Measurements from ENCODE around the gene OXSR1.
"Not testable (repeated sequence)": the region's sequence is repeated elsewhere in the genome, so short reads cannot be mapped to it uniquely, and the experiment has no call there.

OXSR1 gene

DNA sequence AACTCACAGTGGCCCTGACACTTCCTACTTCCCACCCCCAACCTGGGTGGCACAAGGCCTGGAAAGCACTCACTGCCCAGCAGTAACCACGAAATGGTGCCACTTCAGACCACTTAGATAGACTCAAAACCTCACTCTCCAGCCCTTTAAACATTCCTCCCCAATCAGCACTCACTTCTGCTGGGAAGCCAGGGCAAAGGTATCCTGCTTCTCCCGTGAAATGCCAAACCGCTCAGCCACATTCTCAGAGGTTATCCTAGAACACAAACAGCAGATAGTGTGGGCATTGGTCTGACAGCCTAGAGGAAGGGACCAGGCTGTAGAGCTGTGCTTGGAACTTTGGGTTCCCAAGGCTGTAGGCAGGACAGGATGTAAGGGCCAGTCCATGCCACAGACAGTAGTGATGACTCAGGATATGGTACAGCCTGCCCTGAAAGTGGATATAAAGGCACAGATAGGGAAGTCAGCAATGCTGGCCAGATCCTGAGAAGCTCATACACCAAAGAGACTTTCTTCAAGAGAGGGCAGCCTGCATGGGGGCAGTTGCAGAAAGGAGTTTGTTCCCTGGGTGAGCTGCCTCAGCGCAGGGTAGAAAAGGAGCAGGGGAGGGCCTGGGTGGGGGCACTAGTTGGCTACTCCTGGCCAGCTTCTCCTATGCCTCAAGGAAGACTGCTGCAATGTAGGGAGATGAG lies 37.6 kb upstream of the OXSR1 start:
- no peak for DNase-seq (ENCODE audit: low read depth in 2 of 2)

DNA sequence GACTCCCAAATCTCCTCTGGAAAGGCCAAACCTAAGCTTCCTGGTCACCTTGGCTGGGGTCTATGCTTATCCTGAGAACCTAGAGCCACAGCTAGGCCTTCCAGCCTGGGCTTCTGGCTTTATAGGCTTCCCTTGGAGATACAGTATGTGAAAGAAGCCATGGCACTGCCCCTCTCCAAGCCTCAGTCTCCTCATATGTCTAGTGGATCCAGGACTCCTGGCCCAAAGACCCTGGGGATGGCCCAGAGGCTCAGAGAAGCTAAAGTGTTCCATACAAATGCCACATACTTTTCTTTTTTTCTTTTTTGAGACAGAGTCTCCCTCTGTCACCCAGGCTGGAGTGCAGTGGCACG lies 37.1 kb upstream of the OXSR1 start:
- no peak for DNase-seq (ENCODE audit: low read depth in 2 of 2)

DNA sequence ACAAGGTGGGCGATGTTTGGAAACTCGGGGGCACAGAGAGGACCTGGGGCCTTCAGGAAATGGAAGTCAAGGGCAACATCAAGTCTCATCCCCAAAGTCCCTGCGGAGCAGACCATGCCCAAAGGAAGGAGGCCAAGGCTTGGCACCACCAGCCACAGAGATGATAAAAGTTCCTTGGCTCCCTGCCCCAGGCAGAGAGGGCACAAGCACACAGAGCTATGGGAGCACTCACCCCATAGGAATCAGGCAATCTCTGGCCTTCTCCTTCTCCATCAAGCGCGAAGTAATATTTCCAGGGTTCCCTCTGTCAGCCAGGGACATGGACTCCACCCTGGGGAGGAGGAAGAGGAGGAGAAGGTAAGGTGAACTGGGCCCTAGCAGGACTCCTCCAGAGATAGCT lies 36.3 kb upstream of the OXSR1 start:
- no peak for DNase-seq (ENCODE audit: low read depth in 2 of 2)

DNA sequence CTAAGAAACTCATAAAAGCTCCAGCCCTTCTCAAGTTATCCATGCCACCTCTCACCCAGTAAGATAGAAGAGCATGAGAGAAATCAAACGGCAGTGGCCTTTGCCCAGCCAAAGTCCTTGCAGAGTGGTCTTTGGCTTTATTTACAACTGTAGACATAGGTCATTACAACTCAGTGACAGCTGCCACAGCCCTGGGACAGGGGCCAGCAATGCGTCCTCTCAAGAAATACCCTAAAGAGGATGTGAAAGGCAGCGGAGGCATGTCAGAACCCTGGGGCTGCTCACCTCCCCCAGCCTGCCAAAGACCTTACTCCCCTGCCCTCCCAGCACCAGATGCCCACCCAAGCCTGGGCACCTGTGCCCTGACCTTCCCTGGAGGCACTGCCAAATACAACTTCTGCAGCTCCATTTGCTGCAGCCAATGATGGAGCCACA lies 34.7 kb upstream of the OXSR1 start:
- no peak for DNase-seq (ENCODE audit: low read depth in 2 of 2)

DNA sequence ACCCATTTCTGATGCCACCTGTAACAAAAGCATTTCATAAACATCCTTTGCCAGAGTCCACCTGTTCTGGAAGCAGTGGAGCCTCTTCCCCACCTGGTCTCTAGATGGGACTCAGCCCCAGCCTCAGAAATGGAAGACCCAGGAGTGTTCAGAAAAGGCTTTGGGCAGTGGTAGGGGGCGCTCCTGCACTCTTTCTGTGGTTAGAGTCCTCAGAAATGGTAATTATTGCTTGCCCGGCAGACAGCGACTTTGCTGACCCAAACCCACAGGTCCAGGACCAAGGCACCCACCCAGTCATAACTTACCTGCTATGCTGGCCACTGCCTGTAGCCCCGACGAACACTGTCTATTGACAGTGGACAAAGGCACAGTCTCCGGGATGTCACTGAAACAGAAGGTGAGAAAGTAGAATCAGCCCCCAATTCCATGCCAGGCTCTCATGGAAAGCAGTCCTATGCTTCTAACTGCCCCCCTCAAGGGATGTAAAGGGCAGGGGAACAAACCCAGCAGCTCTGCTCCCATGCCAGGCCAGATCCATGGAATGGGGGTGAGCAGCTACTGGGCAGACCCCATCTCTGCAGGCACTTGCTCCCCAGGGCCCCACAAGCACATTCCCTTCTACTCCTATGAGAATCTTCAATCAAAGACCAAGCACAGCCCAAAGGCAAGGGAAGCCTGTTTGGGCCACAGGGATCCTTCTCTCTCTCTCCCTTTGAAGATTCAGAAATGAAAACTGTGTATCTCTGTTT lies 33.5 kb upstream of the OXSR1 start:
- no peak for DNase-seq (ENCODE audit: low read depth in 2 of 2)

DNA sequence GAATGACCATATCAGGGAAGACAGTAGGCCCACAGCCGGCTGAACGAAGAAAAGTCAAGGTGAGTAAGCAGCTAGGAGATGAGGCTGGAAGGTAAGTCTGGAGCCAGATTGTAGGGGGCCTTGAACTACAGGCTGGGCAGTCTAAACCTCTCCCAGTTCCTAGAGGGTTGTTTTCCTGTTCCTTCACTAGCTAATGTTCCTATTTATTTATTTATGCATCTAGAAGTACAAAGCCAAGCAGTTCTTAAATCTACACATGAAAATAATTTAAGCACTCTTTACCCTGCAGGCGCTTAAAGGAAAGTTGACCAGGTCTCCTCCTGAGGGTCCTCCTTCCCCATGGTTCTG lies 32.2 kb upstream of the OXSR1 start:
- DNase-seq (ENCODE audit: low read depth in 2 of 2), result no peak

DNA sequence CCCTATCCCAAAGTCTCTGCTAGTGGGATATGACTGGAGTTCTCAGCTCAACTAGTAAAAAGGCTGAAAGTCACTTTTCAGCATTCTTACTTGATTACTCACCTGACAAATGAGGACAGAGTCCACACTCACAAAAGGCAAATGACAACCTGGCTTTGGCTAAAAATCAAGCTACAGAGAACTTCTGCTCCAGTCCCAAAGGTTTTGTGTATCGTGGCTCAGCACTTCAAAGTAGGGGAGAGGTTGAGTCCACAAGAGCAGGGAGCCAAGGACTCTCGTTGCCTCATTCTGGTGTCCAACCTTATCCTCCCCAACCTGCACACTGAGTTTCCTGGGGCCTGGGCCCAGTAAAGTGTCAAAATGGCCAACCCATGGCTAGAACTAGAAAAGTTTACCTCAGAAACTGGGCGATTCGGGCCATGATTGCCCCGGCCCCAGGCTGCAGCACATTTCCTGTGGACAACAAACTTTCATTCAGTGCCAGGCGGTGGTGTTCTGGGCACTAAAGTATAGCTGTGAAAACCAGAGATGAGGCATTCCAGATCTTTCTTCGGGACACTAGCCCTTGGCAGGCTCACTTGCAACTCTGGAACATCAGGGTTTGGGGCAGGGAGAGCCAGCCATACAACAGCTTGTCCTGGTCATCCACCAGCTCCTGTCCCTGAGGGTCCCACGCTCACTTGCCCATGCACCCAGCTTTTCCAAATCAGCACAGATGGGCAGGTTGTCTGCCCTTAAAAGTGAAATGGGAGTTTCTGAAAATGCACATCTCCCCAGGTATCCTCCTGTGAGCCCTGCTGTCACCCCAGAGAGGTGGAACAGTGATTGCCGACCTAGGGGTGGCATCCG lies 31.6 kb upstream of the OXSR1 start:
- no peak for DNase-seq (ENCODE audit: low read depth in 2 of 2)

DNA sequence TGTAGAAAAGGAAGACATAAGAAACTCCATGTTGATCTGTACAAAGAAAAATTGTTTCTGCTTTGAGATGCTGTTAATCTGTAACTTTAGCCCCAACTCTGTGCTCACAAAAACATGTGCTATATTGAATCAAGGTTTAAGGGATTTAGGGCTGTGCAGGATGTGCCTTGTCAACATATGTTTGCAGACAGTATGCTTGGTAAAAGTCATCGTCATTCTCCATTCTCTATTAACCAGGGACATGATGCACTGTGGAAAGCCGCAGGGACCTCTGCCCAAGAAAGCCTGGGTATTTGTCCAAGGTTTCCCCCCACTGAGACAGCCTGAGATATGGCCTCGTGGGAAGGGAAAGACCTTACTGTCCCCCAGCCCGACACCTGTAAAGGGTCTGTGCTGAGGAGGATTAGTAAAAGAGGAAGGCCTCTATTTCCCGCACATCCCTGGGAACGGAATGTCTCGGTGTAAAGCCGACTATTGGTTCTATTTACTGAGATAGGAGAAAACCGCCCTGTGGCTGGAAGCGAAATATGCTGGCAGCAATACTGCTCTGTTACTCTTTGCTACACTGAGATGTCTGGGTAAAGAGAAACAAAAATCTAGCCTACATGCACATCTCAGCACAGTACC lies 30.7 kb upstream of the OXSR1 start:
- DNase-seq (ENCODE audit: low read depth in 2 of 2), result not testable (repeated sequence)

DNA sequence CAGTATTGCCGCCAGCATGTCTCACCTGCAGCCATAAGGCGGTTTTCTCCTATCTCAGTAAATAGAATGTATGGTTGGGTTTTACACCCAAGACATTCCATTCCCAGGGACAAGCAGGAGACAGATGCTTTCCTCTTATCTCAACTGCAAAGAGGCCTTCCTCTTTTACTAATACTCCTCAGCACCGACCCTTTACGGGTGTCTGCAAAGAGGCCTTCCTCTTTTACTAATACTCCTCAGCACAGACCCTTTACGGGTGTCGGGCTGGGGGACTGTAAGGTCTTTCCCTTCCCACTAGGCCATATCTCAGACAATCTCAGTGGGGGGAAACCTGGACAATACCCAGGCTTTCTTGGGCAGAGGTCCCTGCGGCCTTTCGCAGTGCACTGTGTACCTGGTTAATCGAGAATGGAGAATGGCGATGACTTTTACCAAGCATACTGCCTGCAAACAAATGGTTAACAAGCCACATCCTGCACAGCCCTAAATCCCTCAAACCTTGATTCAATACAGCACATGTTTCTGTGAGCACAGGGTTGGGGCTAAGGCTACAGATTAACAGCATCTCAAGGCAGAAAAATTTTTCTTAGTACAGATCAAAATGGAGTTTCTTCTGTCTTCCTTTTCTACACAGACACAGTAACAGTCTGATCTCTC lies 29.6 kb upstream of the OXSR1 start:
- not testable (repeated sequence) for DNase-seq (ENCODE audit: low read depth in 2 of 2)

DNA sequence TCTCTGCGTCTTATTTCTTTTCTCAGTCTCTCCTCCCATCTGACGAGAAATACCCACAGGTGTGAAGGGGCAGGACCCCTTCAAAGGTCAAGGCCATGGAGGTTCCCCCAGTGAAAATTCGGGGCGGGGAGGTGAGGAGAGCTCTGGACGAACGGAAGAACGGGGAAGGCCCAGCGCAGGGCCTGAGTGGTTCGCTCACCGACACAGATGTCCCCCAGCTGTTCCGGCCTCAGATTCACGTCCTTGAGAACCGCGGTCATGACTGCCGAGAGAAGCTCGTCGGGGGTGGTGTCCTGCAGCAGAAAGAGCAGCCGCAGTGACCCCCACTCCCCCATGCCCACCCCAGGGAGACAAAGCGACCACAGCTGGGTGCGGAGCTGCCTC lies 29.0 kb upstream of the OXSR1 start:
- no peak for DNase-seq (ENCODE audit: low read depth in 2 of 2)

DNA sequence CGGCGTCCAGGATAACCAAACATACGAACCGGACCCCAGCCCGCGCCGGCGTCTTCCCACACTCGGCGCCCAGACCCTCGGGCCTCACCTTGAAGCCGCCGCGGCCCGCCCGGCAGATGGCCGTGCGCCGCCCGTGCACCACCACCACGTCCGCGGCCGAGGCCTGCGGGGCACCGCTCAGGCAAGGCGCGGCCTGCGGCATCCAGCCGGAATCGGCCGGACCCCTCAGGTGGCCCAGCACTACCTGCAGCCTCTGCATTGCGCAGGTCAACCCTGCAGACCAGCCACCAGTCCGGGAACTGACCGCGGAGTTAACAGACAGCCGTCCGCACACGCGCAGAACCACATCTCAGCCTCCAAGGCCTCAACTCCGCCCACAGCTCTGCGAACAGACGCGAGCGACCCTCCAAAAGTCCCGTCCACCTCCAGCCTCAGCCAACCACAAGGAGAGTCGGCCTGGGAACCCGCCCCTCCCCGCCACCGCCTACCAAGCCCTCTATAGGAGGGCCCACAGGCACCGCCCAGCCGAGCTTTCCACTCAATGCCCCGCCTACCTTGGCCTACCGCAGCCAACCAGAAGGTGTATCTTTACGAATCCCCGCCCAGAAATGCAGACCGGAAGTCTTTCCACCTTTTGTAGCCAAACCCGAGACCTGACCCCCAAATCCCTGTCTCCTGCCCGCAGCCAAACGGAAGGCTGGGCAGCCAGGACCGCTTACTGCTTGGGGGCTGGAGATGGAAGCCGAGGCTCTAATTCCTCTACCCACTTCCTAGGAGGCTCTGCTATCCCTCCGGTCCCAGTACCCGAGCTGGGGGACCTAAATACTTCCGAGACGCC lies 28.3 kb upstream of the OXSR1 start, which contains the start of gene ACAA1:
Gene ACAA1, minus strand, starts transcription at position 351 of the 838 bp plus-strand sequence. Its CDS starts 92 bp downstream, at position 259.
- peak; percentile 98 to 99 for DNase-seq (ENCODE audit: low read depth in 2 of 2)

DNA sequence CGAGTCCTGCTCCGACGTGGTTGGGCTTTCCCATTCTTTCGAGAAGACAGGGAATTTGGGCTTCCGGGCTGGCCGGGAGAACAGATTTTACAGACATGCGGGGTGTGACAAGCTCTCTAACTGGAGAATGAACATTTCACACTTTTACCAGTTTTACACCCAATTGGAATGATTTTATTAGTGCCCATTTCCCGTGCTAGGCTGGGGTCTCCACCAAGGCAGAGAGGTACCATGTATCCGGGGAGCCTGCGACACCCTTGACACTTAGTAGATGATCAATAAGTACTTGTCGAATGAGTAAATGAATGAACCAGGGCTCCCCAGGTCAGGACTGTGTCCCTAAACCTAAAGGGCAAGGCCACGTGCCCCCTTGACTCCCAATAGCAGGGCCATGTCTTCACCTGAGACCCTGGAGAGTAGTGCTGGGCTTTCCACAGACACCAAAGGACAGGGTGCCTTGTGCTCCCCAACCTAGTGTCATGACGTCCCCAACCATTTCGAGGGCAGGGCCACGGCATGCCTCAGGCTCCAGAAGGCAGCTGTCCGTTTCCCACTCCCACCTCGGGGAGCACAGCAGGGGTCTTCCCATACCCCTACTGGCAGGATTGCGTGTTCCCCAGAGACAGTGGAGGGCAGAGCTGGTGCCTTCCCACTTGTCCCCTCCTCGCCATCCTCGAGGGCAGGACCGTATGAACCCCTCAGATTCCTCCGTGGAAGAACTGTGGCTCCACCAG lies 27.6 kb upstream of the OXSR1 start:
- DNase-seq (ENCODE audit: low read depth in 2 of 2), result no peak

DNA sequence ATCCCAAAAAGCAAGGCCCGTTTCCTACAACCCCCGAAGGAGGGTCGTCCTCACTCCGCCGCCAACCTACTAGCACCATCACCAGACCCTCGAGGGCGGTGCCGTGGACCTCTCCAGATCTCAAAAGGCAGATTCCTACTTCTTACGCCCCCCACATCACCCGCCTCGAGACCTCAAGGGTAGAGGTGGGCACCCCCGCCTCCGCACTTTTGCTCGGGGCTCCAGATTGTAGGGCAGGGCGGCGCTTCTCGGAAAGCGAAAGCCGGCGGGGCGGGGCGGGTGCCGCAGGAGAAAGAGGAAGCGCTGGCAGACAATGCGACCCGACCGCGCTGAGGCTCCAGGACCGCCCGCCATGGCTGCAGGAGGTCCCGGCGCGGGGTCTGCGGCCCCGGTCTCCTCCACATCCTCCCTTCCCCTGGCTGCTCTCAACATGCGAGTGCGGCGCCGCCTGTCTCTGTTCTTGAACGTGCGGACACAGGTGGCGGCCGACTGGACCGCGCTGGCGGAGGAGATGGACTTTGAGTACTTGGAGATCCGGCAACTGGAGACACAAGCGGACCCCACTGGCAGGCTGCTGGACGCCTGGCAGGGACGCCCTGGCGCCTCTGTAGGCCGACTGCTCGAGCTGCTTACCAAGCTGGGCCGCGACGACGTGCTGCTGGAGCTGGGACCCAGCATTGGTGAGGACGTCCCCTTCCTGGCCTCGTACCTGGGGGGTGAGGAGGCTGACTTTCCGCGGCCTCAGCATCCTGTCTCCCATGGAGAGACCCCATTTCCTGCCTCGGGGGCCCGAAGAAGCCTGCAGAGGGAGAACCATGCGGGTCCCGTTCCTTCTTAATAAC lies 26.8 kb upstream of the OXSR1 start, which contains the start of gene MYD88:
Gene MYD88, plus strand, starts transcription at position 313 of the 842 bp plus-strand sequence. Its CDS starts 40 bp downstream, at position 353.
- DNase-seq (ENCODE audit: low read depth in 2 of 2), result peak; percentile 81 to 83

DNA sequence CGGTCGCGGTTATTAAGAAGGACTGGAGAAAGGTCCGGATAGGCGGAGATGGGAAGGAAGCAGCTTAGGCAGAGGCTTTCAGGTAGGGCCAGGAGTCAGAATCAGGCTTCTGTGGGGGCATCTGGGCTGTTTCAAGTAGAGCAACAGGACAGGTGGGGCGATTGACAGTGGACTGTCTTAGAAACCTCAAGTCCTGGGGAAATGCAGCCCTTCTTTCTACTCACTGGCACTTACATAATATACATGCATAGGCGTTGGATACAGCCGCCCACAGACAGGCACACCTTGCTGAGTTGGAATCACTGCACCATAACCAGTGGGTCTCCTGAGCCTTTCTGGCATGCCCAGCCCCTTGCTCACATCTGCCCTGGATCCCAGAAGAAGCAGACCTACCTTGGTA lies 26.1 kb upstream of the OXSR1 start:
- DNase-seq (ENCODE audit: low read depth in 2 of 2), result no peak

DNA sequence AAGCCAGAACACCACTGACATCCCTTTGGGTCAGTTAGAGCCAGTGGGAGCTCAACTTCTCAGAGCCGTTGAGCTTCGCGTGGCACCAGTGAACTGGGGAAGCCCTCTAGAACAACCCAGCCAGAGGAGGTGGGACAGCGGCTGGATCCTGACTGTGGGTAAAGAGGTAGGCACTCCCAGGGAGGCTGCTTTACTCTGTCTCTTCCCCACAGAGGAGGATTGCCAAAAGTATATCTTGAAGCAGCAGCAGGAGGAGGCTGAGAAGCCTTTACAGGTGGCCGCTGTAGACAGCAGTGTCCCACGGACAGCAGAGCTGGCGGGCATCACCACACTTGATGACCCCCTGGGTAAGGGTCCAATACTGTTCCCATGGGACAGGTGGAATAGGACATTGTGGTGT lies 25.7 kb upstream of the OXSR1 start:
- DNase-seq (ENCODE audit: low read depth in 2 of 2), result no peak

DNA sequence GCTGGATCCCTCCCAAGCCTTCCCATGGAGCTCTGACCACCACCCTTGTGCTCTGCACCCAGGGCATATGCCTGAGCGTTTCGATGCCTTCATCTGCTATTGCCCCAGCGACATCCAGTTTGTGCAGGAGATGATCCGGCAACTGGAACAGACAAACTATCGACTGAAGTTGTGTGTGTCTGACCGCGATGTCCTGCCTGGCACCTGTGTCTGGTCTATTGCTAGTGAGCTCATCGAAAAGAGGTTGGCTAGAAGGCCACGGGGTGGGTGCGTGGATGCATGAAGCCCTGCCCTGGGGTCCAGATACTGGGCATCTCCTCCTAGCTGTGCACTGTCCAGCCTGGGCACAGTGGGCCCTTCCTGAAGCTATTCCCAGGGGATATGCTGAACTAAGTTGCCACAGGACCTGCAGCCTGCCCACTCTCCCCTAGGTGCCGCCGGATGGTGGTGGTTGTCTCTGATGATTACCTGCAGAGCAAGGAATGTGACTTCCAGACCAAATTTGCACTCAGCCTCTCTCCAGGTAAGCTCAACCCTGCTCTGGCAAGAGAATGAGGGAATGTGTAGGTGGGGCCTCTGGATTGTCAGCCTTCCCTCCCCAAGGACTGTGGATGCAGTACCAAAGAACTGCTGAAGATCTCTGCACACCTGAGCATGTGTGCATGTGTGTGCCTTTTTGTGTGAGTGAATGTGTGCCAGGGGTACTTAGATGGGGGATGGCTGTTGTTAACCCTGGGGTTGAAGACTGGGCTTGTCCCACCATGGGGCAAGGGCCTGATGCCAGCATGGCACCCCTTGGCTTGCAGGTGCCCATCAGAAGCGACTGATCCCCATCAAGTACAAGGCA lies 24.8 kb upstream of the OXSR1 start:
- no peak for DNase-seq (ENCODE audit: low read depth in 2 of 2)

DNA sequence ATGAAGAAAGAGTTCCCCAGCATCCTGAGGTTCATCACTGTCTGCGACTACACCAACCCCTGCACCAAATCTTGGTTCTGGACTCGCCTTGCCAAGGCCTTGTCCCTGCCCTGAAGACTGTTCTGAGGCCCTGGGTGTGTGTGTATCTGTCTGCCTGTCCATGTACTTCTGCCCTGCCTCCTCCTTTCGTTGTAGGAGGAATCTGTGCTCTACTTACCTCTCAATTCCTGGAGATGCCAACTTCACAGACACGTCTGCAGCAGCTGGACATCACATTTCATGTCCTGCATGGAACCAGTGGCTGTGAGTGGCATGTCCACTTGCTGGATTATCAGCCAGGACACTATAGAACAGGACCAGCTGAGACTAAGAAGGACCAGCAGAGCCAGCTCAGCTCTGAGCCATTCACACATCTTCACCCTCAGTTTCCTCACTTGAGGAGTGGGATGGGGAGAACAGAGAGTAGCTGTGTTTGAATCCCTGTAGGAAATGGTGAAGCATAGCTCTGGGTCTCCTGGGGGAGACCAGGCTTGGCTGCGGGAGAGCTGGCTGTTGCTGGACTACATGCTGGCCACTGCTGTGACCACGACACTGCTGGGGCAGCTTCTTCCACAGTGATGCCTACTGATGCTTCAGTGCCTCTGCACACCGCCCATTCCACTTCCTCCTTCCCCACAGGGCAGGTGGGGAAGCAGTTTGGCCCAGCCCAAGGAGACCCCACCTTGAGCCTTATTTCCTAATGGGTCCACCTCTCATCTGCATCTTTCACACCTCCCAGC lies 24.0 kb upstream of the OXSR1 start:
- DNase-seq (ENCODE audit: low read depth in 2 of 2), result no peak

Measured in stimulated activated CD8-positive, alpha-beta memory T cell treated with anti-CD3 and anti-CD28 coated beads, Interleukin-15, amount 100 ng/mL, for 48 hours (primary cell).